Adrenal gland (tissue), 5 donors: Measurements from ENCODE around the gene SDK2.

Experiments used
- POLR2A ChIP-seq, 2 donors: fragments of 450-650 bp; IDR thresholded peaks; one replicate each; pipeline ENCODE4 v1.6.1; 2017; ENCODE audit warnings: antibody characterized with exemption in 2 of 2, mild to moderate bottlenecking in 2 of 2, moderate library complexity in 1 of 2
- TF ChIP-seq, protein P1 (sequence below), 6 experiments: fragments of 450-650 bp in 4 of 6; fragments of 200-600 bp in 2 of 6; sonication (generic) in 1 of 6; IDR thresholded peaks; 1 replicate in 5 of 6; 2 replicates in 1 of 6; pipeline versions ENCODE4 v1.5.1 to v1.8.0; 2016 to 2021; ENCODE audit warnings: antibody characterized with exemption in 6 of 6, mild to moderate bottlenecking in 2 of 6, moderate library complexity in 1 of 6
- donor health status: DM: no; HTN: no; CAD: no.

DNA sequence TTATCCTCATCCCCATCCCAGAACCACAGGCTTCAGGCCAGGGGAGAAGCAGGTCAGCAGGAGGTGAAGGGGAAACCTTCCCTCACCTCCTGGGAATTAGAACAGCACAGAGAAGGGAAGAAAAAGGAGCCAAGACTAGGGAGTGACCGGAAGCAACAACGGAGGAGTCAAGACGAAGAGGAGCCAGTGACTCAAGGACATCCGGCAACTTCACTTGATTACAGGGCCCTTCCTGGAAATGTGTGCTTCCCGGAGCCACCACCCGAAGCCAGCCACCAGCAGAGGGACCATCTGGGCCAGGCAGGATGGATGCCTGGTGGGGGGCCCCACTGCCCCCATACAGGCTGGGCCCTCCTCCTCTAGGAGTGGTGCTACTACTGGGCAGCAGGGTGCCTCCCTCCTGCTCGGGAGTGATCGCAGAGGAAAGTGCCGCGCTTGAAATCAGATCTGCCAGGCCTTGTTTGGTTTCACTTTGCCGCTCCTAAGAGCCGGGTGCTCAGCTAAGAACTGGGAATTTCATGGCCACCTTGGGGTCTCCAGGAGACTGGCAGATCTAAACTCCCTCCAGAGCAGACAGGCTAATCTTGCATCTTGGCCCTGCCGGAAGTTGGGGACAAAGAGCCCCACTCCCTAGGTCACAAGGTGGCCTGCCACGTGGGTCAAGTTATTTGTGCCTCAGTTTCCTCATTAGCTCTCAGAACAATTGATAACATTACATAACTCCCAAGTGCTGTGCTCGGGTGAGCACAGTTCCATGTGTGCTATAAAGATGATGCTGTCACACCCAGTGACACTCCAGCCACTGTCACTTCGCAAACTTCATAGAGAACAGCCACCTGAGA, 339.1 kb downstream of the SDK2 start:
- TF ChIP-seq, protein P1, sequence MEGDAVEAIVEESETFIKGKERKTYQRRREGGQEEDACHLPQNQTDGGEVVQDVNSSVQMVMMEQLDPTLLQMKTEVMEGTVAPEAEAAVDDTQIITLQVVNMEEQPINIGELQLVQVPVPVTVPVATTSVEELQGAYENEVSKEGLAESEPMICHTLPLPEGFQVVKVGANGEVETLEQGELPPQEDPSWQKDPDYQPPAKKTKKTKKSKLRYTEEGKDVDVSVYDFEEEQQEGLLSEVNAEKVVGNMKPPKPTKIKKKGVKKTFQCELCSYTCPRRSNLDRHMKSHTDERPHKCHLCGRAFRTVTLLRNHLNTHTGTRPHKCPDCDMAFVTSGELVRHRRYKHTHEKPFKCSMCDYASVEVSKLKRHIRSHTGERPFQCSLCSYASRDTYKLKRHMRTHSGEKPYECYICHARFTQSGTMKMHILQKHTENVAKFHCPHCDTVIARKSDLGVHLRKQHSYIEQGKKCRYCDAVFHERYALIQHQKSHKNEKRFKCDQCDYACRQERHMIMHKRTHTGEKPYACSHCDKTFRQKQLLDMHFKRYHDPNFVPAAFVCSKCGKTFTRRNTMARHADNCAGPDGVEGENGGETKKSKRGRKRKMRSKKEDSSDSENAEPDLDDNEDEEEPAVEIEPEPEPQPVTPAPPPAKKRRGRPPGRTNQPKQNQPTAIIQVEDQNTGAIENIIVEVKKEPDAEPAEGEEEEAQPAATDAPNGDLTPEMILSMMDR (IDR thresholded peaks at IDR 0.05), result peak in 5 of 6 experiments; percentile 34 to 58 (median 43)
- TF ChIP-seq POLR2A (IDR thresholded peaks at IDR 0.05), result peak in 1 of 2 donors; percentile 54
